GM18517 (cell line): ENCODE measurements around the gene MYRIP.
"Not testable (repeated sequence)": the region's sequence is repeated elsewhere in the genome, so short reads cannot be mapped to it uniquely, and the experiment has no call there.

Experiments used
- ATAC-seq: cut with Tn5 transposase; IDR thresholded peaks from one replicate; pipeline ENCODE4 v1.9.1; 2021; ENCODE audit warnings: mild to moderate bottlenecking, moderate library complexity; ENCODE audit not compliant: unreplicated experiment

Gene MYRIP

GRCh38 chr3:40021338-40021737, 211.9 kb downstream of the MYRIP start:
- ATAC-seq, result no peak

DNA sequence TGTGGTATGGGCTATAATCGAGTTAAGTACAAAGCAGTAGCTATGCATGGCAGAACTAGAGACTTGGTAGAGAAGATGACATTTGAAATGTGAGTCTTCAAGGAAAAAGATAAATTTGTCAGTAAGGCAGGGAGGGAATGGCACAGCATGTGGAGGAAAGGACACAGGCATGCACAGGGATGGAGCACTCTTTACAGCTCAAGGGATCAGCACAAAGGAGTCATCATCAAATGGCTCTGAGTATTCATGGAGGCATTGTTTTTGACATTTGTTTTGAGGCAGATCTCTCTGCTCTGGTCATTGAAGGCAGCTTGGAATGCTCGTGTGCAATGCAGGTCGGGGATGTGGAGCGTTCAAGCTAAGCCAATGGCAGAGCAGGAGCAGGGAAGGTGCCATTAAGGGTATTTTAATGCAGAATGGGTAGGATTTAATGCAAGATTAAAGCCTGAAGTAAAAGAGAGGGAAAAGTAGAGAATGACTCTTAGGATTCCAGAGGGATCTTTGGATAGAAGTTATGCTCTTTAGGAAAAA, 213.0 kb downstream of the MYRIP start:
- no peak for ATAC-seq

GRCh38 chr3:40024526-40024925, 215.1 kb downstream of the MYRIP start:
- ATAC-seq, result no peak

- not testable (repeated sequence) for ATAC-seq
Measured at GRCh38 chr3:40025892-40026291, 216.5 kb downstream of the MYRIP start.

DNA sequence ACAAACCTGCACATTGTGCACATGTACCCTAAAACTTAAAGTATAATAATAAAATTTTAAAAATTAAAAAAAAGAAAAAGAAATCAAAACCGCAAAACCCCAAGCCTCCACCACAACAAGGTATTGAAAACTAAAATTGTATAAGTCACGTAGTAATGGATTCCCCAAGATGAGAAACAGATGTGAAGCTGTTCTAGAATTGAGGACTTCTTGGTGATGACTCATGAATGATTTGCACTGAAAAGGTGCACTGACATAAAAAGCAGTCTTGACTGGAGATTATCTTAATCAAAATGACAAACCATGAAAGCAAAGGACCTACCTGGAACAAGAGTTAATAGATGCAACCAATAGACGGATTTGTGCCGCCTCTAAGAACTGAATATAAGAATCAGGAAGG, 225.8 kb downstream of the MYRIP start:
- ATAC-seq, result no peak

- no peak for ATAC-seq
Measured at GRCh38 chr3:40037582-40037981, 228.2 kb downstream of the MYRIP start.

DNA sequence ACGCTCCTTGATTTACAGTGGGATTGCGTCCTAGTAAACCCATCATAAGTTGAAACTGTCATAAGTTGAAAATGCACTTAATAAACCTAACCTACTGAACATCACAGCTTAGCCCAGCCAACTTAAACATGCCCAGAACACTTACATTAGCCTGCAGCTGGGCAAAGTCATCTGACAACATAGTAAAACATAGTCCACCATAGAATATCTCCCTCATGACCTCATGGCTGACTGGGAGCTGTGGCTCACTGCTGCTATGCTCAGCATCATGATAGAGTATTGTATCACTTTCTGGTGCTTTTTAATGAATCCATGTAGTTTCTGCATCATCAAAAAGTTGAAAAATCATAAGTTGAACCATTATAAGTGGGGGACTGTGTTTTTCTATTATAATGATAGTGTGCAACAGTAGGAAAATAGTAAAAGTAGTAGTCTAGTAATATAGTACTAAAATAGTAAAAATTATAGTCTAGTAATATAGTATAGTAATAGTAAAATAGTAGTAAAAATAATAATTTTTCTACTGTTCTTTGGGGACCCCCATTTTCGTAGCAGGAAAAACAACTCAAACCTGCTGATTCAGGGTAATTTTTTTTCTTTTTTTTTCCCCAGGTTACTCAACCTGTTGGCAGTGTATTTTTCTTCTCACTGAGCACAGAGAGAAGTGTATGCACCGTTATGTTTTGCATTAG, 233.5 kb downstream of the MYRIP start:
- ATAC-seq, result no peak

DNA sequence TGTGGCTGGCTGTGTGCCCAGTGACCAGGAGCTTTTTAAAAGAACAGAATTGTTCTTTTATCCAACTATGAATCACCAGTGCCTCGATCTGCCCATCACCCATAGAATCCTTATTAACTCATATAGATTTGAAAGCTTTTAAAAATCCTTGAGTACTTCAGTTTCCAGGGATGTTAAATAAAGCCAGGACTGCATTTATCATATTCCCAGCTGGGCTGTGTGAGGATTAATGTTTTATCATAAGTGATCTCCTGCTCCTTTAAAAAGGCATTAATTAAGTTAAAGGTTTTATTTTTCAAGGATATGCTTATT, 234.0 kb downstream of the MYRIP start:
- no peak for ATAC-seq

DNA sequence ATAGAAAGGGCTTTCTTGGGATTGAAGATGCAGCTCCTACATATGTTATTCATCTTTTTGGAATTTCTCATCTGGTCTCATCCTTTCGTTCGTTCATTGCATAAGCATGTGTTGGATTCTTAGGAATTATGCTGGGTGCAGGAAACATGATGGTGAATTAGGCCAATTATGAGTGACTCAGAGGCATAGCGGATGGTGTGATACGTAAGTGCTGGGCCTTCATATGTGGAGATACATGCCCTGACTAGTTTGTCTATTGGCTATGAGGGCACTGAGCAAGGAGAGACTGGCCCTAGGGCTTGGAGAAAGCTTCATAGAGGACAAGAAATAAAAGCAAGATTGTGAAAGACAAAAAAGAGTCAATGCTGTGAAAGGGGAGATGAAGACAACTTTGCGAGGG, 235.1 kb downstream of the MYRIP start:
- no peak for ATAC-seq

DNA sequence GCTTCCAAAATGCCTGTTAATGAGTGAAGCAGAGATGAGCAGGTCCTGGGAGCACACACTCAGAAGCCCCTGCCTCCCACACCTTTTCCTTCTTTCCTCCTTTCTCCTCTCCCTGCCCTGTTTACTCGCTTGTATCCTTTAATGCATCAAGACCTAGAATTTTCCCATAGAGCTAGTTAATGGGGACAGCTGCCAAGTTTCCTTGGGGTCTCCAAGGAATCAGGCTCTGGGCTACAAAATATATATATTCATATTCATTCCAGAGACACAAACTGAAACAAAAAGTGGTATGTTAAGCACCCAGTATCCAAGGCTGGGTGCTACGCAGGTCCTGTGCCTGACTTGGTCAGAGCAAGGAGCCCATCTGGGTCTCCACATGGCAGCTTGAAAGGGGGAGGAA, 235.6 kb downstream of the MYRIP start:
- no peak for ATAC-seq

DNA sequence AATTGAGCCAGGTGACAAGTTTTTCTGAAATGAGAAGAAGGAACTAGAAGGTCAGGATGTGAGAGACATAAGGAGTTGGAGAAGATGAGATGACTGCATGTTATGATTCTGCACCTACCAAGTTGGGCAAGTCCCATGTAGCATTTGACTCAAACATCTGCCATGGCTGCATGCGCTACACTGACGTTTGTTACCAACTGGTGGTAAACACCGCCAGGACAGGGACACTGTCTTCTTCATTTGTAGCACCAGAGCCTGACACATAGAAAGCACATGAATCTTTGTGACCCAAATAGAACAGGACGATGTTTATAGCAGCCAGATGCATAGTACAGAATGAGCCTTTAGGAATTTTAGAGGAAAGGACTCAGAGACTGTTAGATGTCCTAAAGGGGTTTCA, 236.7 kb downstream of the MYRIP start:
- no peak for ATAC-seq

GRCh38 chr3:40047406-40047805, 238.0 kb downstream of the MYRIP start:
- ATAC-seq, result no peak

DNA sequence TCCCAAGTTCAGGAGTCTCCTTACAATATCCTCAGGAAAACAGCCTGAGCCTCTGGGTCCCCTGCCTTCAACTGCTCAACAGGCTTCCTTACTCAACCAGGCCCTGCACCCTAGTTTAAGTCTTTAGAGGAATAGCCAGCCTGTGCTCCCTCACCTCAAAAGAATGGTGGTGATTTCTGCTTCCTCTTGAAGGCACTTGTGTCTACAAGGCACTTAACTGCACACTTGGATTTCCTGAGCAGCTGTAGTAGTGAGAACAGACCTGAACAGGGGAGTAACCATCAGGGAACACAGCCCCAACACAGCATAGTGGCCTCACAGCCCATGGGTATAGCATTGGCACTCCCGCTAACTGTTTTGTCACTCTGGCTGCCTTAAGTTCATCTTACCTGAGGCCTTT, 244.3 kb downstream of the MYRIP start:
- ATAC-seq, result no peak

GRCh38 chr3:40054568-40055222, 245.3 kb downstream of the MYRIP start:
- ATAC-seq, result no peak

DNA sequence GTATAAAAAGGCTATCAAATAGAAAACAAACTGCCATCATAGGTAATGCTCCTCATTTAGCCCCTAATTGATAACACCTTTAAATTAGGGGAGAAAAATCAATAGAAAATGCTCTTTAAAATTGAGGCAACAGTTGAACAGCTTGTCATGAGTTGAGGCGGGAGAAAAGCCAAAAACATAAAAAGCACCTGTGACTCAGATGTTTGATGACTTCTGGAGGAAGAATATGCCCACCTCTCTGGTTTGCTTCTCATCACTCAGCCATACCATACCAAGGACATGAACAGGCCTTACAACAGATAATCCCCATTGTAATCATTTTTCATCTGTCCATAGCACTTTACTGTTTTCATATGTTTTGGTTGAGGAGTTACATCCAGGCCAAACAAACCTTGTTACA, 246.0 kb downstream of the MYRIP start:
- no peak for ATAC-seq

- no peak for ATAC-seq
Measured at GRCh38 chr3:40055956-40056355, 246.5 kb downstream of the MYRIP start.

- ATAC-seq, result no peak
Measured at GRCh38 chr3:40057077-40057476, 247.7 kb downstream of the MYRIP start.

DNA sequence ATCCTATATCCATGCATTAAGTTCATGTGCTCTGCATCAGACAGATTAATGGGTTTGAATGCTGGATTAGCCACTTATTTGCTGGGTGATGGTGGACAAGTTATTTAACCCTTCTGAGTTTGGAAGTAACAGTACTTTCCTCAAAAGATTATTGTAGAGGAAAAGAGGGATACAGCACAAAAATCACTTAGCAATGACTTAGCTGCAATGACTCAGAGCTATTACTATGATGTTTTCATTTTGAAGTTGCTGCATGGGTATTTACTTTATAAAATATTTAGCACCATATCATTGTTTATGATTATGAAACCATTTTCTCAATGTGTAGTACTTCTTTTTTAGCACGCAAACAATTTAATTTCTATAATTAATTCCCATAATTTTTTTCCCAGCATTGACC, 248.4 kb downstream of the MYRIP start:
- no peak for ATAC-seq

DNA sequence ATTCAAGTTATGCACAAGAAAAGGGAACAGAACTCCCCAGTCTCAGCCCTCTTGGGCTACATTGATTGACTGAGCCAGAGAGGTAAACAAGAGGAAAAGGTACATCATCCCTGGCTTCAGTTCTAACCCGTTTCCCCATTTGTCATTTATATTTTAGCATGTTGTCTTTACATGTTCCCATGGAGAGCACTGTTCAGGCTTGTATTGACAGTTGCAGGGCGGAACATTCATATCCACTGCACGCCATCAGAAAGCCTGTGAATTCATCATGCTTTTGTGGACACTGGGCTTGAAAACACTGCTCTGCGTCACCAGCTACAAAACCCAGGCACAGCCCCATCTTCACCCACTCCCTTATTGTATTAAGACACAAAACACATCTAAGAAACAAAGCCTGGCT, 259.2 kb downstream of the MYRIP start:
- no peak for ATAC-seq

- ATAC-seq, result no peak
Measured at GRCh38 chr3:40070816-40071215, 261.4 kb downstream of the MYRIP start.

- no peak for ATAC-seq
Measured at GRCh38 chr3:40071683-40072238, 262.4 kb downstream of the MYRIP start.

DNA sequence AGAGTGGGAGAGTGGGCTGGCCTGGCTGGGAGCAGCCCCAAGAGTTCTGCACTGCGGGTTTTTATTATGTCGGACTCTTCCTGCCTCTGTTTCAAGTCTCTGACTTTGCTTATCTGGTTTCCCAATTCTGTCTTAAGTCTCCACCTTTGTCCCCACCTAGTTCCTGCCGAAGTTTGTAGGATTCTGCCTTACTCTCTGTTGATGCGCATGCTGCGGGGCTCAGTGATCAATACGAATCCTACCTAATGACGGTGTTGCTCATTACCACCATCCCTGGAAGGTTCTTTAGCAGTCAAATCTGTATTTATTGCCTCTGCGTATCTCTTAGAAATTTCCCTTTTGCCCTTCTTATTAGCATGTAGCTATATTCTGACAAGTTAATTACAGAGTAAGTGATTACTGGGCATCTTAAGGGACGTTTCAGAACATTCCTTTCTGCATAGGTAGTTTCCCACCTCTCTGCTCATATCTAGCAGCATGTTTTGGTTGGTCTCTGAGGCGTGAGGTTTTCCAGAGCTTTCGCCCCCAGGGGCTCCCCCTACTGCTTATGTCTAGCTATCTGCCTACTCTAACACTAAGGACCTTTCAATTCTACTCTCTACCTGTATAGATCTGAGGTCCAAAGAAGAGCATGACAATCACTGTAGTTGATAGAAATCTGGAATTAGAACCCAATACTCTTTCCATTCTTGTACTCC, 264.1 kb downstream of the MYRIP start:
- no peak for ATAC-seq
